Measurements from ENCODE around the gene UBAP2. TPM values are rescaled to one million over a fixed set of nuclear protein-coding genes. Genes with fewer than 3 reads are reported as not detected.

The UBAP2 gene
- polyA plus RNA-seq, 1 of the 3 experiments (the other 2 are of a cell fraction): 15.8 TPM

- H3K9me3 ChIP-seq: no peaks in the 10 kb centered on the region
- ChIA-PET POLR2A (no interaction called here), CTCF (interaction anchor here (1.5 to 1.6 kb wide), 2 partner anchors 85 to 364 kb away, joined by 3 to 4 read pairs; no protein-coding TSS in a partner anchor)
- no peaks in the 10 kb centered on the region for H3K9me2 ChIP-seq
- peaks cover 8% of the 10 kb centered on the region; the same call in 1 of the 2 replicates for H3K79me2 ChIP-seq (ENCODE audit: insufficient read depth)
- H3K36me3 ChIP-seq (replicated peaks in 1 of 2; ENCODE audit: control insufficient read depth in 1 of 2, insufficient read depth in 2 of 2, low read length in 1 of 2): peaks cover 21 to 61% of the 10 kb centered on the region in 2 experiments
- no peaks in the 10 kb centered on the region for H3K4me1 ChIP-seq (ENCODE audit: control insufficient read depth in 1 of 2, insufficient read depth in 2 of 2, low read depth in 1 of 2, low read length in 1 of 2)
- 88% methylated on average over 5 of the region's 5 CpGs for WGBS (ENCODE audit: low lambda C conversion rate)
- no peak overlapping the region for H3K27ac ChIP-seq (ENCODE audit: low read depth in 2 of 2, low read length in 1 of 2)
- no peak overlapping the region for H3K4me2 ChIP-seq
- peaks cover 16% of the 10 kb centered on the region for H3F3A ChIP-seq (replicated peaks; ENCODE audit: insufficient read depth)
- H2AFZ ChIP-seq (ENCODE audit: low read depth): no peak overlapping the region
- H3K4me3 ChIP-seq (ENCODE audit: low read depth in 2 of 2, low read length in 1 of 2): no peak overlapping the region
- no peak for DNase-seq
- H3K27me3 ChIP-seq (ENCODE audit: insufficient read depth): no peaks in the 10 kb centered on the region
- no peak overlapping the region for H3K9ac ChIP-seq
- no peaks in the 10 kb centered on the region for H4K20me1 ChIP-seq (ENCODE audit: insufficient read depth)
- TF ChIP-seq MXI1 (IDR thresholded peaks at IDR 0.05; ENCODE audit: low read depth, low read length) (no peak), RXRA (IDR thresholded peaks at IDR 0.05; ENCODE audit: borderline replicate concordance, low read depth) (no peak), YY1 (IDR thresholded peaks at IDR 0.05; ENCODE audit: low read depth) (no peak), GABPA (IDR thresholded peaks at IDR 0.05; ENCODE audit: low read depth) (no peak), SIN3A (IDR thresholded peaks at IDR 0.05; ENCODE audit: borderline replicate concordance, low read depth, low read length) (no peak), TCF12 (IDR thresholded peaks at IDR 0.05) (no peak), MEF2A (IDR thresholded peaks at IDR 0.05; ENCODE audit: borderline replicate concordance, low read depth) (no peak), POLR2AphosphoS5 (IDR thresholded peaks at IDR 0.05; ENCODE audit: low read depth, low read length) (no peak), IRF3 (IDR thresholded peaks at IDR 0.05; ENCODE audit: low read depth, low read length) (no peak), CTCF (IDR thresholded peaks at IDR 0.05) (no peak), SMC3 (IDR thresholded peaks at IDR 0.05; ENCODE audit: low read depth, low read length) (no peak), NRF1 (IDR thresholded peaks at IDR 0.05; ENCODE audit: low read depth, low read length) (no peak), PBX3 (IDR thresholded peaks at IDR 0.05) (no peak), USF2 (IDR thresholded peaks at IDR 0.05; ENCODE audit: borderline replicate concordance, low read depth, low read length) (no peak), ELF1 (IDR thresholded peaks at IDR 0.05) (no peak), TAF1 (IDR thresholded peaks at IDR 0.05; ENCODE audit: borderline replicate concordance, low read depth, low read length) (no peak), EZH2phosphoT487 (IDR thresholded peaks at IDR 0.05; ENCODE audit: borderline replicate concordance, low read depth) (no peak), NFIC (IDR thresholded peaks at IDR 0.05; ENCODE audit: borderline replicate concordance) (no peak)
Observed at GRCh38 chr9:33988219-33988890, 60.3 kb downstream of the UBAP2 start.
